KOPT-K1 (cell line): ENCODE results near the gene KIF16B.
"Not testable (repeated sequence)": the region's sequence is repeated elsewhere in the genome, so short reads cannot be mapped to it uniquely, and the experiment has no call there.

ENCODE experiments used
- H3K27ac ChIP-seq: fragments of 200-600 bp; sonication (generic); 2 replicates; pipeline ENCODE4 v1.5.1; 2016; ENCODE audit warnings: antibody characterized with exemption, mild to moderate bottlenecking, low read depth, low read length; ENCODE audit not compliant: poor library complexity, severe bottlenecking
- H3K36me3 ChIP-seq: fragments of 200-600 bp; sonication (generic); 2 replicates; pipeline ENCODE4 v1.5.1; 2017; ENCODE audit warnings: antibody characterized with exemption, mild to moderate bottlenecking, low read length, moderate library complexity; ENCODE audit not compliant: insufficient read depth
- H3K9me3 ChIP-seq: fragments of 200-600 bp; sonication (generic); 2 replicates; pipeline ENCODE4 v1.5.1; 2017; ENCODE audit warnings: antibody characterized with exemption, low read length, mild to moderate bottlenecking; ENCODE audit not compliant: insufficient read depth, poor library complexity, severe bottlenecking

KIF16B gene

DNA sequence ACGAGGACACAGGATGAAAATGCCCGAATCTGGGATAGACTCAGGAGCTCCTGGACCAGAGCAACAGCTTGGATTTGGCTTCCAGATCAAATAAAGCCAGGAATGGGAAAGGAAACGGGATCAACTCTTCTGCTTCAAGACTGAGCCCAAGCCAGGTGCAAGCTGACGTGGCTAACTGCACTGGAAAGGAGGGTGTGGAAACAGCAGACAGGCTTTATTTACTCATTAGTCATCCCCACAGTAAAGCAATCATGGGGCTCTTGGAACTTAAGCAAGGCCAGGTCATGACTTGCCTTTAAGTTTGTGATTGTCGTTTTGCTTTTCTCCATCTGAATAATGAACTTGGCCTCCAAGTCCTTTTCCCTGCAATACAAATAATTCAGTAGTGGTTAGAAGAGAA, 45.2 kb downstream of the KIF16B start:
- no peaks in the 10 kb centered on the region for H3K36me3 ChIP-seq

DNA sequence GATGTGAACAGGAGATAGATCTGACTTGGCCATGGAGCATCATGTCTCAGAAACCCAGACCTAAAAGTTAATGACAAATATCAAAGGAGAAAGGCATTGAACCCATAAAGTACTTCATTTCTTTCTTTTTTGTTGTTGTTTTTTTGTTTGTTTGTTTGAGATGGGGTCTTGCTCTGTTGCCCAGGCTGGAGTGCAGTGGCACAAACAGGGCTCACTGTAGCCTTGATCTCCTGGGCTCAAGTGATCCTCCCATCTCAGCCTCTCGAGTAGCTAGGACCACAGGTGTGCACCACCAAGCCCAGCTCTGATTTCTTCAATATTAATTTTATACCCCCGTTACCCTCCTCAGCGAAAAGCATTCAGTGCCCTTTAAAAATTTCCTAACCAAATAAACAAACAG, 45.8 kb downstream of the KIF16B start:
- no peaks in the 10 kb centered on the region for H3K36me3 ChIP-seq
- no peak overlapping the region for H3K27ac ChIP-seq
- H3K9me3 ChIP-seq = peaks cover 4% of the 10 kb centered on the region

More for the DNA sequence above, 45.2 kb downstream of the KIF16B start:
- Histone ChIP-seq H3K9me3 (peaks cover 4% of the 10 kb centered on the region), H3K27ac (no peak overlapping the region)

DNA sequence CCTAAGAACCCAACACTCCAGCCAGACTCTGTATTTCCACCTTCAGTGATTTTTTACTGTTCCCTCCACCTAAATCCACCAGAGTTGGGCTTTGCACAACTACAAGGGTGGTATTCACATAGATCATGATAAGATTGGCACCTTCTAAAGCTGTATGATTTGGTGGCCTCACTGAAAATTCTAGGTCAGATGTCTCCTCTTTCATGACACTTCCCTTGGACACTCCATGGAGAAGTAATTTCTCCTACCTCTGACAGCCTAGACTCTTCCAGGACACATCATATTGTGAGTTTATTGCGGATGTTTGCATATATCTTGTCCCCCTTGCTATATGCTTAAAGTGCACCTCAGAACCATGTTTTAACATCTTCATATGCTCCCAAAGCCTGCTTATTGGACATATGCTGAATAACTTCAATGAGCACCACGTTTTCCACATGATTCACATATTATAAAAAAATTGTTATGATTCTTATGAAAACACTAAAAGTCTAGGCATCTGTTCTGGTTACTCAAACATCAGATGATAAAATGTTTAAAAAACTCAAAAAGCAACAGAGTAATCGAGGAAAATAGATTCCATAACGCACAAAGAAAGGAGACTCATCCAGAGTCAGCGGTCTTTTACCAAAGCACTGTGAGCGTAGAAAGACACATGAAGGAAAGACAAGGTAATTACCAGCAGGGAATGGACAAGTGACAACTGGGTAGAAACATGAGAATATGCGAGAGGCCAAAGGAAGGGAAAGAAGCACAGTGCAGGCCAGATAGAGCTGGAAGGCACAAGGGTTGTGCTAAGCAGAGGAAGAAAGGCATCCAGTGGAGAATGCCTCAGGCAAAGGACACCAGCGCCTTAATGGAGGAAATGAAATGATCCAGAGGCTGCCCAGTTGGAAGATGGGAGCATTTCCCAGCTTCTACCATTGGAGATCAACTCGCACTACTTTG, 46.5 kb downstream of the KIF16B start:
- Histone ChIP-seq H3K36me3 (no peaks in the 10 kb centered on the region), H3K27ac (no peak overlapping the region), H3K9me3 (peaks cover 4% of the 10 kb centered on the region)

DNA sequence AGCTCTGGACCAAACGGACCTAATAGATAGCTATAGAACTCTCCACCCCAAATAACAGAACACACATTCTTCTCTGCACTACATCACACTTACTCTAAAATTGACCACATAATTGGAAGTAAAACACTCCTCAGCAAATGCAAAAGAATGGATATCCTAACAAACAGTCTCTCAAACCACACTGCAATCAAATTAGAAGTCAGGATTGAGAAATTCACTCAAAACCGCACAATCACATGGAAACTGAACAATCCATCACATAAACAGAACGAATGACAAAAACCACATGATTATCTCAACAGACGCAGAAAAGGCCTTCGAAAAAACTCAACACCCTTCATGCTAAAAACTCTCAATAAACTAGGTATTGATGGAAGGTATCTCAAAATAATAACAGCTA, 50.6 kb downstream of the KIF16B start:
- not testable (repeated sequence) for H3K36me3 ChIP-seq, H3K27ac ChIP-seq, H3K9me3 ChIP-seq

DNA sequence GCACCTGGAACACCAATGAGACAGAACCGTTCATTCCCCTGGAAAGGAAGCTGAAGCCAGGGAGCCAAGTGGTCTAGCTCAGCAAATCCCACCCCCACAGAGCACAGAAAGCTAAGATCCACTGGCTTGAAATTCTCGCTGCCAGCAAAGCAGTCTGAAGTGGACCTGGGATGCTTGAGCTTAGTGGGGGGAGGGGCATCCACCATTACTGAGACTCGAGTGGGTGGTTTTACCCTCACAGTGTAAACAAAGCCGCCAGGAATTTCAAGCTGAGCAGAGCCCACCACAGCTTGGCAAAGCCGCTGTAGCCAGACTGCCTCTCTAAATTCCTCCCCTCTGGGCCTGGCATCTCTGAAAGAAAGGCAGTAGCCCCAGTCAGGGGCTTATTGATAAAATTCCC, 53.1 kb downstream of the KIF16B start:
- Histone ChIP-seq H3K27ac (no peak overlapping the region), H3K9me3 (no peaks in the 10 kb centered on the region), H3K36me3 (no peaks in the 10 kb centered on the region)

DNA sequence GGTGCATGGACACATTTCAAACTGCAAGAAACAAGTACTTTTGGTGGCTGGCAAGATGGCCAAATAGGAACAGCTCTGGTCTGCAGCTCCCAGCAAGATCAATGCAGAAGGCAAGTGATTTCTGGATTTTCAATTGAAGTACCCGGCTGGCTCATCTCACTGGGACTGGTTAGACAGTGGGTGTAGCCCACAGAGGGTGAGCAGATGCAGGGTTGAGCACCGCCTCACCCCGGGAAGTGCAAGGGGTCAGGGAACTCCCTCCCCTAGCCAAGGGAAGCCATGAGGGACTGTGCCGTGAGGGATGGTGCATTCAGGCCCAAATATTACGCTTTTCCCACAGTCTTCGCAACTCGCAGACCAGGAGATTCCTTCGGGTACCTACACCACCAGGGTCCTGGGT, 53.6 kb downstream of the KIF16B start:
- H3K36me3 ChIP-seq, H3K27ac ChIP-seq: not testable (repeated sequence)

DNA sequence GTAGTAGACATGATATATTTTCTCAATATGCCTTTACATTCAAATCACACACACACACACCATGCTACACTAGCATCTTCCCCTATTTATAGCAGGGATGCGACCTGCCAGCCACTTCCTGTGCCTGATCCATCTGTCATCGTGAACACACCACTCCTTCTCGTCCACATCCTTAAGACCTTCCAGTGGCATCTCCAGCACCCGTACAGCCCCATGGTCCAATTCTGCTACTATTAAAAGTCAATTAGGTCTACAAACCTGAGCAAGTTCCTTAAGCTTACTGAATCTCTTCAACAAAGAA, 54.5 kb downstream of the KIF16B start:
- Histone ChIP-seq H3K36me3 (no peaks in the 10 kb centered on the region), H3K9me3 (no peaks in the 10 kb centered on the region), H3K27ac (no peak overlapping the region)

More for the DNA sequence above, 53.6 kb downstream of the KIF16B start:
- H3K9me3 ChIP-seq = not testable (repeated sequence)

DNA sequence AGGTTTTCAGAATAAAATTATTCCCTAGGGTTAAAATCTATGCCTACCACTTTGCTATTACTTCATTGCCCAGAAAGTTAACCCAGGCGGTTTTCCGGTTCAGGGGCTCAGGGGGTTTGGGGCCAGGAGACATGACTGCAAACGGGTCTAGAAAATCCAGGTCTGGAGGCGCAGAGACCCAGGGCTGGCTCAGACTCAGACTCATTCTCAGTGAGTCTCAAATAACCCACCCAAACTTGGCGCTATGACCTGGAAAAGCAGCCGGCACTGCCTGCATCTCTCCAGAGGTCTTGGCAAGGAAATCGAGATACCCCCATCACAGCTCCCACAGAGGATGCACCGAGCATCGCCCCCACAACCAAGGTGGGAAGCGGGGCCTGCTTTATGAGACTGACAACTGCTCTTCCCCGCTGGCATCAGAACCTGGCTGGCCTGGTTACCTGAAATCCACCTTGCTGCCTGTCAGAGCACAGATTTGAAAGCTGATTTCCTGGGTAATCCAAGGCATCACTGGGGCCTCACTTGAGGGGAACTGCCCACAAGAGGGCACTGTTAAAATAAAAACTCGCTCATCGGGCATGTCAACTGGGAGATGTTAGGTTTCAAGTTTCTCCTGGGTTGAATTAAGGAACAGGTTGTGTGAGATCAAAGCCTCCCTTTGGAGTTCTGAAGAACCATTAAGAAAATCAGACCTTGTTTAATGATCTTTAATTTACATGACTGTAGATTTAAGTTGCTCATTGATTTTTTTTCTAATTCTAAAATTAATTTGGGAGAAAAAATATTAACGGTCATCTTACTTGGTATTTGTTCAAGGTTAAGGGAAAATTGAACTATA, 55.1 kb downstream of the KIF16B start:
- Histone ChIP-seq H3K27ac (no peak overlapping the region), H3K9me3 (no peaks in the 10 kb centered on the region), H3K36me3 (no peaks in the 10 kb centered on the region)

DNA sequence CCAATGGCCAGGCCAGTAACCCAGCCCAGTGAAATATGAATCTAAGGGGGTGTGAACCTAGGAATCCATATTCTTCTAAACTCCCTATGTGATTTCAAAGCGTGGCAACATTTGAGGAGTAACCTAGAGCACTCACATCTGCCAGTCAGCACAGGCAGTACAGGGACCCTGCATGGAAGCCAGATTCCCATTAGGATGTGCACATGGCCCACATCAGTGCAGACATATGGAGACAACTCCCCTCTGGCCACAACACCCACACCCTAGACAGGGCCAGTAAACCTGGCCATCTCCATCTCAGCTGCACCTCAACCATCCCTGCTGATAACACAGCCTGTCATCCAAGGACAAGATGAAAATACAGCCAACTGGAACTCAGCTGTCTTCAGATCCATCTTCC, 56.5 kb downstream of the KIF16B start:
- no peaks in the 10 kb centered on the region for H3K36me3 ChIP-seq
- H3K9me3 ChIP-seq = no peaks in the 10 kb centered on the region
- no peak overlapping the region for H3K27ac ChIP-seq

DNA sequence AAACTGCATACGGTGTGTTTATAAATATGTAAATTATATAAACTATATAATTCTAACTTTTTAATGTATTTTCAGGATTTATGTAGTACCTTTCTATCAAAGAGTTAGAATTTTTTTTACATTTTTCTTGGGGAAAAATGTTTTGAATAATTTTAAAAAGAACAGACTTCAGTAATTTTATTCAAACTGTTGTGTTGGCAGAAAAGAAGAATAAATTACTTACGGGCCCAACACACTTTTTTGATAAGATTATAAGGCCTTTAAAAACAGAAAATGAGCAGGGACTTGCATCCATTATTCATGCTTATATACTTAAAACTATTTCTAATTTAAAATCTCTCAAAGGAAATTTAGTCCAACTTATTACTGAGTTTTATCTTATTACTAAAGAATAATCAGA, 58.2 kb downstream of the KIF16B start:
- no peaks in the 10 kb centered on the region for H3K36me3 ChIP-seq
- no peak overlapping the region for H3K27ac ChIP-seq
- H3K9me3 ChIP-seq = no peaks in the 10 kb centered on the region

DNA sequence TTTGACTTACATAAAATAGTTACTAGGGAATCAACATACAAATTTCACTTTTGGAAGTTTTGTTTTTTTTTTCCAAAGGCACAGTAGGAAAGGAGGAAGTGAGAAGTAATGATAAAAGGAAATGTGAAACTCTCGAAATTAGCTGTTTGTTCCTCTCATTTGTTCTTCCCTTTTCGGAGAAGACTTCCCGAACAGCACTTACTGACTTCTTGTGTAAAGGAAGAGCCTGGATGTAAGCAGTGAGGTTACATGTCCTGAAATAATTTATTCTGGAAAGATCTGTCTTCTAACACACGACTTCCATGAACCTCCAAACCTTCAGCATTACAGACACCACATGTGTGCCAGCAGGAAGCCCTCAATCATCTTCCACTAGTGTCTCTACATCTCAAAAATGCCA, 59.1 kb downstream of the KIF16B start:
- H3K36me3 ChIP-seq = no peaks in the 10 kb centered on the region
- no peaks in the 10 kb centered on the region for H3K9me3 ChIP-seq
- H3K27ac ChIP-seq = no peak overlapping the region

DNA sequence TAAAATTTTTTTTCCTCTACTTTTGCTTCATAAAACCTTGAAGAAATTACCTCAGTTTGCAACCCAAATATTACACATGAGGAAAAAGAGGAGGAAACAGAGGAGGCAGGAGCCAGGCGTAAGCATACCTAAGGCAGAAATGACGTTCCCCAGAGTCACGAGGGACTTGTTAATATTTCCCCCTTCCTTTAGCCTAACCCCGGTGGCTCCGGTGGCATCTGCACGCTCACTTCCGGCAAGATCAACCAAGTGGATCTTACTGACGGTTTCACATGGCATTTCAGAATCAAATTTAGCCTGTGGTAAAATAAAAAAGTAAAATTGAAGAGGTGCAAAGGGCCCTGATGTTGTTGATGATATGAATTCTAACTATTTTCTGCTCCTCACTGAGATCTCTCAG, 67.4 kb downstream of the KIF16B start:
- H3K36me3 ChIP-seq = no peaks in the 10 kb centered on the region
- H3K27ac ChIP-seq = no peak overlapping the region
- H3K9me3 ChIP-seq = no peaks in the 10 kb centered on the region

DNA sequence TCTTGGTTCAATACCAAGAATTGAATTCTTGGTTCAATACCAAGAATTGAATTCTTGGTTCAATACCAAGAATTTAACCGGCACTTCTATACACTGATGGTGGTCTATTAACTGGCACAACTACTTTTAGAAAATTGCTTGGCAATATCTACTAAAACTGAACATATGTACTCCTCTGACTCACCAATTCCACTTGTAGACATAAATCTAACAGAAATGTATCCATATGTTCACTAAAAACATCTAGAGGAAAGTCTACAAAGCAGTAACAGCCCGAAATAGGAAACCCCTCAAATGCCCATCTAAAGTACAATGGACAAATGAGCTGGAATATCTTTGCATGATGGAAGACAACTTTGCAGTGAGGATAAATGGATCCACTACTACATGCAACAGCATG, 71.9 kb downstream of the KIF16B start:
- H3K9me3 ChIP-seq = no peaks in the 10 kb centered on the region

DNA sequence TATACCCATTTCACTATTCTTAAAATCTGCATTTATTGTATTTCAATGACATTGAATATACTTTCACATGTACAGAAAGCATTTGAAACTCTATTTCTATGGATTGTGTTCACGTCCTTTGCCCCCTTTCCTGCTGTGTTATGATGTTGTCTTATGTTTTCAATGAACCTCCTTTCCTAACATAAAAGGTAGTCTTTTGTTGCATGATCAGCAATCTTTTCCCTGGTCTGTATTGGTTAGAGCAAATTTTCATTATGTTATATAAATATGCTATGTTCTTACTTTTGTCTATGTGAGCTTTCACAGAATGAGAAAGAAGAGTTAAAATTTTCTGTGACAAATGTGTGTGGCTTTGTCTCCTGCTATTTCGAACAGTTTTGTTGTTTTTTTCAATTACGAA, 73.1 kb downstream of the KIF16B start:
- Histone ChIP-seq H3K36me3 (no peaks in the 10 kb centered on the region), H3K27ac (no peak overlapping the region), H3K9me3 (no peaks in the 10 kb centered on the region)

More for the DNA sequence above, 71.9 kb downstream of the KIF16B start:
- Histone ChIP-seq H3K27ac (no peak overlapping the region), H3K36me3 (no peaks in the 10 kb centered on the region)

DNA sequence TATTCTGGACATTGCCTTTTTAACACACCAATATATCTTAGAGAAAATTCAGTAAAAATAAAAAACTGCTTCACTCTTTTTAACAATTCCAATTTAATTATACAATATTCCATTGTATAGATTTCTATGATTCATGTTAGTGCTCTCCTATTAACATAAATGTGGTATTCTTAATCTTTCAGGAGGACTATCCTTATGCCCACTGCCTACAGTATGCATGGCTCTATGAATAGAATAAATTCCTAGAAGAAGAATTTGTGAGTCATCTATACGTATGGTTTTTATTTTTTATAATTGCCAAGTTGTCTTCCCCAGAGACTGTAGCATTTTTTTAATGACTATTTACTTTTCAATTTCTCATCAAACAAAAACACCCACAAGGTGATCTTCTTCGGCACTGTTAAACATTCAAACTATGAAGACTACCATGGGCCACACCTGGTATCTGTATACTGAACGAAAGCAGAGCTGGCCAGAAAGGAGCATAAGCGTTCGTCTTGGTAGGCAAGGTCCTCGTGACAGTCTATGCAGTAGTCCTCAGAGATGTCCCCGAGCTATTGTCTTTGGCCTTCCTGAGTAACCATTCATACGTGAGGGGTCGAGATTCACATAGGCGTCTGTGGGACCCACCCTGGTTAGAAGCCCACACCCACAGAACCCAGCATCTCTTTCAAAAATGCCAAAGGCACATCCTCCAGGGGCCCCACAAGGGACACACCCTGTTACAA, 74.6 kb downstream of the KIF16B start:
- H3K9me3 ChIP-seq = no peaks in the 10 kb centered on the region
- H3K36me3 ChIP-seq = no peaks in the 10 kb centered on the region
- H3K27ac ChIP-seq = no peak overlapping the region
